Prostate gland (tissue), 2 donors: Measurements from ENCODE around the gene TMEM178B. TPM values are rescaled to one million over a fixed set of nuclear protein-coding genes. Genes with fewer than 3 reads are reported as not detected.

Experiments used
- DNase-seq: peaks from one replicate; pipeline ENCODE4 v3.0.0-alpha.2; 2019; ENCODE audit warnings: low spot score
- H3K27ac ChIP-seq, 2 donors: fragments of 200-600 bp; sonication (generic); 2 replicates each; pipeline ENCODE4 v1.5.1; 2017 to 2019
- H3K27me3 ChIP-seq: fragments of 200-600 bp; sonication (generic); replicated peaks from 2 replicates; pipeline ENCODE4 v1.5.1; 2019; ENCODE audit not compliant: insufficient read depth
- H3K36me3 ChIP-seq, 2 donors: fragments of 200-600 bp; sonication (generic); 1 replicate in 1 of 2; 2 replicates in 1 of 2; pipeline versions ENCODE4 v1.5.1 to v1.8.1; 2017 to 2019
- H3K4me1 ChIP-seq: fragments of 200-600 bp; sonication (generic); replicated peaks from 2 replicates; pipeline ENCODE4 v1.5.1; 2019
- H3K4me3 ChIP-seq, 2 donors: fragments of 200-600 bp; sonication (generic); 2 replicates each; pipeline ENCODE4 v1.5.1; 2017 to 2019
- H3K9me3 ChIP-seq: fragments of 200-600 bp; sonication (generic); 2 replicates; pipeline ENCODE4 v1.5.1; 2017
- CTCF ChIP-seq, 4 experiments: fragments of 200-600 bp in 2 of 4; fragments of 450-650 bp in 2 of 4; sonication (generic) in 2 of 4; IDR thresholded peaks; 1 replicate in 3 of 4; 2 replicates in 1 of 4; pipeline ENCODE4 v1.5.1; 2016 to 2019; ENCODE audit warnings: antibody characterized with exemption in 4 of 4, mild to moderate bottlenecking in 2 of 4, moderate library complexity in 2 of 4
- POLR2A ChIP-seq: fragments of 450-650 bp; IDR thresholded peaks from one replicate; pipeline ENCODE4 v1.6.1; 2016; ENCODE audit warnings: antibody characterized with exemption, mild to moderate bottlenecking
- POLR2AphosphoS5 ChIP-seq: sonication (generic); formaldehyde crosslinking; IDR thresholded peaks from one replicate; pipeline ENCODE4 v1.6.1; 2017; ENCODE audit warnings: antibody characterized with exemption
- WGBS: methylation state at CpG from one replicate; pipeline ENCODE4 v1.1.5; 2018; 5-methylcytosine and 5-hydroxymethylcytosine counted together
- intact Hi-C: fragments of 100-400 bp; cut with DNase I; formaldehyde crosslinking; loops from one replicate; pipeline ENCODE4 v1.14.2; 2022
- total RNA-seq, 2 donors: library from RNA; depleted of rRNA; stranded (reverse); fragments of >200 nt; gene quantifications; one replicate each; pipeline ENCODE4 v1.1.0, GENCODE V29; 2016

The TMEM178B gene
- total RNA-seq, 2 donors from 2014 or later, result 3.4 to 5.2 TPM

DNA sequence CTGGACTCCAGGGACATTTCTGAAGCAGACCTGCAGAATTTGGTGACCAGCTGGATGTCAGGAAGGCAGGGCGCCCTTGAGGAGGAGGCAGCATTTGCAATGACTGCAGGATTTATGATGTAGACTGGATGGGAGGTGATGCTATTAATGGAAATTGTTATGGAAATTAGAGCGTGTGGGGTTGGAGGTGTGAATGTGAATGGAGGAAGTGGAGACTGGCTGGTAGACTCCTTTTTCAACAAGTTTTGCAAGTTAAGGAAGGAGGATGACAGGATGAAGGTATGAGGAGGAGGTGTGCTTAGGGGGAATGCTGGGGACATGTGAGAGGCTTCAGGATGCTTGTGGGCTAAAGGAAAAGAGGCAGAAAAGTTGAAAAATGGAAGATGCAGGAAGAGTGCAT, 137.0 kb downstream of the TMEM178B start:
- no peak for DNase-seq
- intact Hi-C loops, result no loop called here
- no peaks in the 10 kb centered on the region for H3K9me3 ChIP-seq
- H3K27me3 ChIP-seq, result no peaks in the 10 kb centered on the region
- no peaks in the 10 kb centered on the region for H3K4me1 ChIP-seq
- TF ChIP-seq POLR2AphosphoS5 (no peak), CTCF (IDR thresholded peaks at IDR 0.05) (no peak), POLR2A (no peak)
- no peak overlapping the region for H3K27ac ChIP-seq
- H3K36me3 ChIP-seq, result no peaks in the 10 kb centered on the region
- H3K4me3 ChIP-seq, result no peak overlapping the region
- 58% methylated on average over 2 of the region's 2 CpGs for WGBS

DNA sequence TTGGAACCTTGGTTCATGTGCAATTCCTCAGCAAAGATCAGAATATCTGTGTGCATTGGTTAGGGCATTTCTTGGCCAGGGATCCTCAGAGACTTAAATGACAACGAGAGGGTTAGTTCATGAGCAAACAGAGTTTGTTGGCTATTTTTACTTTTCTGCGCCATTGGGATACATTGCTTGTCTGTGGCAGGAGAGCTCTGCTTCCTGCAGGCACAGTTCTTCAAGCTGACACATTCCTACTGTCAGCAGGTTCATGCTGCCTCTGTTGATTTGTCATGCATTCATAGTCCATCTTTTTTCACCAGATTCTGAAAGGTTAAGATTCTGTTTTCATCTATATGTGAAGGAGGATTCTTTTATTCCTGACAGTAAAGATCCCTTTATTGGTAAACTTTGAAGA, 139.4 kb downstream of the TMEM178B start:
- TF ChIP-seq POLR2A, result no peak
- H3K4me3 ChIP-seq, result no peak overlapping the region
- no peaks in the 10 kb centered on the region for H3K27me3 ChIP-seq
- no peaks in the 10 kb centered on the region for H3K9me3 ChIP-seq
- intact Hi-C loops, result no loop called here
- 69% methylated on average over 2 of the region's 2 CpGs for WGBS
- DNase-seq, result no peak
- no peaks in the 10 kb centered on the region for H3K36me3 ChIP-seq
- no peak overlapping the region for H3K27ac ChIP-seq
- no peaks in the 10 kb centered on the region for H3K4me1 ChIP-seq

- no peaks in the 10 kb centered on the region for H3K27me3 ChIP-seq
- H3K36me3 ChIP-seq, result no peaks in the 10 kb centered on the region
- 72% methylated on average over 7 of the region's 7 CpGs for WGBS
- no peak overlapping the region for H3K27ac ChIP-seq
- no peak overlapping the region for H3K4me3 ChIP-seq
- intact Hi-C loops, result no loop called here
- no peaks in the 10 kb centered on the region for H3K9me3 ChIP-seq
- DNase-seq, result no peak
- H3K4me1 ChIP-seq, result no peaks in the 10 kb centered on the region
- TF ChIP-seq CTCF (IDR thresholded peaks at IDR 0.05), result no peak
- TF ChIP-seq POLR2A, result no peak
- no peak for TF ChIP-seq POLR2AphosphoS5
Measured at GRCh38 chr7:141217938-141218337, 144.1 kb downstream of the TMEM178B start.

DNA sequence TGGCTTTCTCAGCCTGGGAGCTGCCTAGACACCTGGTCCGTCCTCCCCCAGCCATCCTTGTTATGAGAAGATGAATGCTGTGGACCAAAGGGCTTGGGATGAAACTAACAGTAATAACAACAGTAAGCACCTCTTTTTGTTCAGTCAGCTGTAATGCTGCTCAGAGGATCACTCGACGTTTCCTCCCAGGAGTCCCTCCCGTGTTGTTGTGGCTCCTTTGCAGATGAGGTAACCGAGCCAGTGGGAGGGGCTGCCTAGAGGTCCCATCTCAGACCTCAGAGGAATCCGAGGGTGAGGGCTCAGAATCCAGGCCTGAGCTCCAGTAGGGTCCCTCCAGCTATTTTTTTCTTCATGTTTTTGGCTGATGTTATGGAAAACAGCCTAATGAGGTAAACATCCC, 145.1 kb downstream of the TMEM178B start:
- H3K27me3 ChIP-seq, result no peaks in the 10 kb centered on the region
- no peak for DNase-seq
- H3K36me3 ChIP-seq, result no peaks in the 10 kb centered on the region
- H3K27ac ChIP-seq, result no peak overlapping the region
- no peak overlapping the region for H3K4me3 ChIP-seq
- intact Hi-C loops, result no loop called here
- no peaks in the 10 kb centered on the region for H3K4me1 ChIP-seq
- TF ChIP-seq POLR2A (no peak), CTCF (IDR thresholded peaks at IDR 0.05) (no peak), POLR2AphosphoS5 (no peak)
- 54% methylated on average over 6 of the region's 6 CpGs for WGBS
- no peaks in the 10 kb centered on the region for H3K9me3 ChIP-seq

- H3K4me3 ChIP-seq, result no peak overlapping the region
- no peaks in the 10 kb centered on the region for H3K27me3 ChIP-seq
- no peaks in the 10 kb centered on the region for H3K9me3 ChIP-seq
- no peaks in the 10 kb centered on the region for H3K36me3 ChIP-seq
- no peak overlapping the region for H3K27ac ChIP-seq
- H3K4me1 ChIP-seq, result no peaks in the 10 kb centered on the region
- WGBS, result 81% methylated on average over 8 of the region's 8 CpGs
- intact Hi-C loops, result no loop called here
- DNase-seq, result no peak
- no peak for TF ChIP-seq POLR2AphosphoS5
- no peak for TF ChIP-seq CTCF (IDR thresholded peaks at IDR 0.05)
Measured at GRCh38 chr7:141220263-141220880, 146.5 kb downstream of the TMEM178B start.
